Neural cell (in vitro differentiated cells): ENCODE results near the gene RPL15. TPM values are rescaled to one million over a fixed set of nuclear protein-coding genes. Genes with fewer than 3 reads are reported as not detected.

ENCODE experiments used
- H2AFZ ChIP-seq: fragments of 200-600, 300-800 bp; sonication (generic), shearing (Covaris generic); 2 replicates; pipeline ENCODE4 v1.6.0; 2014; ENCODE audit warnings: low read depth, mild to moderate bottlenecking, antibody characterized with exemption, low read length, moderate library complexity
- H3F3A ChIP-seq: fragments of 200-600 bp; shearing (Covaris generic); 2 replicates; pipeline ENCODE4 v1.6.1; 2016; ENCODE audit warnings: mild to moderate bottlenecking, moderate library complexity, mixed read lengths, antibody characterized with exemption, low read length; ENCODE audit not compliant: insufficient read depth, poor library complexity, severe bottlenecking
- H3K27ac ChIP-seq: fragments of 200-600, 300-800 bp; sonication (generic), shearing (Covaris generic); 2 replicates; pipeline ENCODE4 v1.5.1; 2014; ENCODE audit warnings: mild to moderate bottlenecking, low read length, moderate library complexity
- H3K27me3 ChIP-seq: fragments of 300-800, 200-600 bp; sonication (generic), shearing (Covaris generic); 2 replicates; pipeline ENCODE4 v1.6.0; 2014; ENCODE audit warnings: mild to moderate bottlenecking, low read depth, low read length, moderate library complexity; ENCODE audit not compliant: insufficient read depth
- H3K36me3 ChIP-seq: fragments of 300-800, 200-600 bp; sonication (generic), shearing (Covaris generic); 2 replicates; pipeline ENCODE4 v1.5.1; 2014; ENCODE audit warnings: mild to moderate bottlenecking, antibody characterized with exemption, low read length, moderate library complexity; ENCODE audit not compliant: insufficient read depth
- H3K4me2 ChIP-seq: fragments of 300-800, 200-600 bp; sonication (generic), shearing (Covaris generic); 2 replicates; pipeline ENCODE4 v1.6.0; 2014; ENCODE audit warnings: mild to moderate bottlenecking, low read length
- H3K4me3 ChIP-seq: fragments of 300-800, 200-600 bp; sonication (generic), shearing (Covaris generic); 2 replicates; pipeline ENCODE4 v1.5.1; 2014; ENCODE audit warnings: mild to moderate bottlenecking, low read length, moderate library complexity
- H3K79me2 ChIP-seq: fragments of 200-600 bp; shearing (Covaris generic); replicated peaks from 2 replicates; pipeline ENCODE4 v1.6.0; 2014; ENCODE audit warnings: mild to moderate bottlenecking, low read length, moderate library complexity; ENCODE audit not compliant: insufficient read depth
- H3K9ac ChIP-seq: fragments of 300-800, 200-600 bp; sonication (generic), shearing (Covaris generic); 2 replicates; pipeline ENCODE4 v1.6.1; 2016; ENCODE audit warnings: mild to moderate bottlenecking, low read length, mixed read lengths
- H3K9me2 ChIP-seq: fragments of 200-600 bp; shearing (Covaris generic); 2 replicates; pipeline ENCODE4 v1.6.1; 2016; ENCODE audit warnings: mild to moderate bottlenecking, low read length, mixed read lengths; ENCODE audit not compliant: insufficient read depth
- H3K9me3 ChIP-seq: fragments of 200-600, 300-800 bp; sonication (generic), shearing (Covaris generic); 2 replicates; pipeline ENCODE4 v1.6.1; 2016; ENCODE audit warnings: mild to moderate bottlenecking, mixed run types, low read length, moderate library complexity, mixed read lengths
- H4K20me1 ChIP-seq: fragments of 200-600 bp; shearing (Covaris generic); 2 replicates; pipeline ENCODE4 v1.6.1; 2016; ENCODE audit warnings: mild to moderate bottlenecking, mixed run types; ENCODE audit not compliant: insufficient read depth
- CTCF ChIP-seq: fragments of 450-650 bp; IDR thresholded peaks from 2 replicates; pipeline ENCODE4 v1.5.1; 2014; ENCODE audit warnings: antibody characterized with exemption, mild to moderate bottlenecking, moderate library complexity; ENCODE audit not compliant: poor library complexity, severe bottlenecking
- EP300 ChIP-seq: fragments of 450-650 bp; conservative IDR thresholded peaks from 2 replicates; pipeline ENCODE4 v1.6.1; 2014; ENCODE audit warnings: antibody characterized with exemption, mild to moderate bottlenecking, moderate library complexity; ENCODE audit not compliant: poor library complexity, severe bottlenecking
- EZH2 ChIP-seq: fragments of 200-600, 300-800 bp; shearing (Covaris generic), sonication (generic); IDR thresholded peaks from 2 replicates; pipeline ENCODE4 v1.6.1; 2014; ENCODE audit warnings: antibody characterized with exemption, low read length, borderline replicate concordance, mild to moderate bottlenecking; ENCODE audit not compliant: insufficient read depth, poor library complexity, severe bottlenecking
- MXI1 ChIP-seq: fragments of 450-650 bp; conservative IDR thresholded peaks from 2 replicates; pipeline ENCODE4 v1.6.1; 2014; ENCODE audit warnings: antibody characterized with exemption, mild to moderate bottlenecking; ENCODE audit not compliant: poor library complexity, severe bottlenecking
- POLR2AphosphoS5 ChIP-seq: IDR thresholded peaks from 2 replicates; pipeline ENCODE4 v1.6.1; 2012
- RAD21 ChIP-seq: fragments of 450-650 bp; conservative IDR thresholded peaks from 2 replicates; pipeline ENCODE4 v1.6.1; 2014; ENCODE audit warnings: antibody characterized with exemption, mild to moderate bottlenecking, moderate library complexity
- REST ChIP-seq: IDR thresholded peaks from 2 replicates; pipeline ENCODE4 v1.6.1; 2012; ENCODE audit warnings: borderline replicate concordance
- SMC3 ChIP-seq: fragments of 450-650 bp; conservative IDR thresholded peaks from 2 replicates; pipeline ENCODE4 v1.6.1; 2014; ENCODE audit warnings: antibody characterized with exemption, mild to moderate bottlenecking, moderate library complexity; ENCODE audit not compliant: poor library complexity
- TAF1 ChIP-seq: IDR thresholded peaks from 2 replicates; pipeline ENCODE4 v1.6.1; 2012; ENCODE audit warnings: low read depth
- polyA plus RNA-seq: library from polyadenylated mRNA; depleted of rRNA; stranded (reverse); fragments of >200 nt; gene quantifications from 2 replicates; pipeline ENCODE4 v1.2.3, GENCODE V29; 2014

RPL15 gene
- polyA plus RNA-seq, 1 donor from 2014 or later = 3,247 TPM

GRCh38 chr3:23926246-23926645, 9.3 kb downstream of the RPL15 start:
- H3K4me2 ChIP-seq = no peak overlapping the region
- H3K27me3 ChIP-seq = no peaks in the 10 kb centered on the region
- TF ChIP-seq REST = no peak
- no peak for TF ChIP-seq EZH2
- no peak for TF ChIP-seq TAF1
- no peak for TF ChIP-seq SMC3
- no peak for TF ChIP-seq CTCF
- no peak for TF ChIP-seq POLR2AphosphoS5
- TF ChIP-seq MXI1 = no peak
- no peak for TF ChIP-seq RAD21
- no peak for TF ChIP-seq EP300
- H3K36me3 ChIP-seq = peaks cover 5% of the 10 kb centered on the region
- H3K9me3 ChIP-seq = no peaks in the 10 kb centered on the region
- H4K20me1 ChIP-seq = no peaks in the 10 kb centered on the region
- no peak overlapping the region for H2AFZ ChIP-seq
- no peak overlapping the region for H3K9ac ChIP-seq
- no peaks in the 10 kb centered on the region for H3K79me2 ChIP-seq
- H3F3A ChIP-seq = no peaks in the 10 kb centered on the region
- no peak overlapping the region for H3K4me3 ChIP-seq
- H3K9me2 ChIP-seq = no peaks in the 10 kb centered on the region
- no peak overlapping the region for H3K27ac ChIP-seq

- no peaks in the 10 kb centered on the region for H3K27me3 ChIP-seq
- H4K20me1 ChIP-seq = no peaks in the 10 kb centered on the region
- no peak overlapping the region for H3K27ac ChIP-seq
- no peaks in the 10 kb centered on the region for H3K9me2 ChIP-seq
- no peak overlapping the region for H3K4me2 ChIP-seq
- TF ChIP-seq POLR2AphosphoS5 (no peak), EP300 (no peak)
- H3K4me3 ChIP-seq = no peak overlapping the region
- H2AFZ ChIP-seq = no peak overlapping the region
- H3K79me2 ChIP-seq = no peaks in the 10 kb centered on the region
- H3K9ac ChIP-seq = no peak overlapping the region
- no peaks in the 10 kb centered on the region for H3F3A ChIP-seq
- no peaks in the 10 kb centered on the region for H3K9me3 ChIP-seq
- peaks cover 3% of the 10 kb centered on the region for H3K36me3 ChIP-seq
Observed at GRCh38 chr3:23926736-23927135, 9.8 kb downstream of the RPL15 start.

GRCh38 chr3:23928524-23928923, 11.6 kb downstream of the RPL15 start:
- no peaks in the 10 kb centered on the region for H3K27me3 ChIP-seq
- H3K36me3 ChIP-seq = peaks cover 3% of the 10 kb centered on the region
- TF ChIP-seq SMC3 (no peak), REST (no peak), TAF1 (no peak), MXI1 (no peak), EP300 (no peak), POLR2AphosphoS5 (no peak), CTCF (no peak), RAD21 (no peak), EZH2 (no peak)
- H3K9me3 ChIP-seq = no peaks in the 10 kb centered on the region
- no peak overlapping the region for H3K4me2 ChIP-seq
- no peaks in the 10 kb centered on the region for H3F3A ChIP-seq
- H3K9ac ChIP-seq = no peak overlapping the region
- H4K20me1 ChIP-seq = no peaks in the 10 kb centered on the region
- no peaks in the 10 kb centered on the region for H3K79me2 ChIP-seq
- no peak overlapping the region for H2AFZ ChIP-seq
- no peaks in the 10 kb centered on the region for H3K9me2 ChIP-seq
- no peak overlapping the region for H3K27ac ChIP-seq
- no peak overlapping the region for H3K4me3 ChIP-seq
